Endothelial cell of umbilical vein (primary cell): Measurements from ENCODE around the gene MAGEA9B. TPM values are rescaled to one million over a fixed set of nuclear protein-coding genes. Genes with fewer than 3 reads are reported as not detected.
"Not testable (repeated sequence)": the region's sequence is repeated elsewhere in the genome, so short reads cannot be mapped to it uniquely, and the experiment has no call there.

Source experiments
- Bru-seq: library from RNA; stranded (reverse); fragments of 400-500 nt; gene quantifications from one replicate; lab custom pipeline; 2021; lab: Mats Ljungman, UMichigan
- BruChase-seq, 2 experiments: library from RNA; stranded (reverse); fragments of 400-500 nt; gene quantifications; one replicate each; lab custom pipeline; 2021; lab: Mats Ljungman, UMichigan
- BruUV-seq: library from RNA; stranded (reverse); fragments of 400-500 nt; replicated peaks from 2 replicates; lab custom pipeline; 2021; lab: Mats Ljungman, UMichigan
- CTCF ChIA-PET: fragments of 300-600, 350-600 bp; sonication (Branson Sonifier 250); formaldehyde crosslinking; loops from one replicate; lab custom pipeline; 2021; ENCODE audit warnings: antibody characterized with exemption, inconsistent platforms; lab: Charles Lee
- POLR2A ChIA-PET: fragments of 300-600, 350-600 bp; sonication (Branson Sonifier 250); formaldehyde crosslinking; loops from one replicate; lab custom pipeline; 2021; ENCODE audit warnings: antibody characterized with exemption, inconsistent platforms; lab: Charles Lee
- DNase-seq: peaks from one replicate; pipeline ENCODE4 v3.0.0-alpha.2; 2011; ENCODE audit warnings: low read depth, low spot score
- FAIRE-seq: peaks from 2 replicates; lab custom pipeline; 2011; peaks lifted over from hg19 to GRCh38; lab: Jason Lieb, UNC
- H2AFZ ChIP-seq: 2 replicates; pipeline ENCODE4 v1.6.0; 2012; ENCODE audit warnings: low read depth, low read length, control low read depth, inconsistent platforms
- H3K27ac ChIP-seq: 2 replicates; pipeline ENCODE4 v1.5.1; 2011; ENCODE audit warnings: low read depth, mild to moderate bottlenecking, control low read depth, low read length, moderate library complexity; ENCODE audit not compliant: insufficient read depth
- H3K27me3 ChIP-seq, 2 experiments: 2 replicates each; pipeline versions ENCODE4 v1.6.0 to v1.6.1; 2011; ENCODE audit warnings: low read length in 2 of 2, mixed read lengths in 1 of 2; ENCODE audit not compliant: control insufficient read depth in 2 of 2, insufficient read depth in 2 of 2
- H3K36me3 ChIP-seq, 2 experiments: 2 replicates in 1 of 2; 3 replicates in 1 of 2; pipeline ENCODE4 v1.5.1; 2011; ENCODE audit warnings: low read length in 2 of 2, mild to moderate bottlenecking in 1 of 2, moderate library complexity in 1 of 2; ENCODE audit not compliant: control insufficient read depth in 2 of 2, insufficient read depth in 2 of 2; ENCODE audit errors: extremely low read depth in 1 of 2
- H3K4me1 ChIP-seq: 3 replicates; pipeline ENCODE4 v1.5.1; 2011; ENCODE audit warnings: mild to moderate bottlenecking, low read length; ENCODE audit not compliant: control insufficient read depth, insufficient read depth; ENCODE audit errors: extremely low read depth
- H3K4me2 ChIP-seq: 2 replicates; pipeline ENCODE4 v1.6.1; 2011; ENCODE audit warnings: low read length, control low read depth, mixed read lengths; ENCODE audit not compliant: insufficient read depth
- H3K4me3 ChIP-seq, 3 experiments: fragments of 200-600 bp in 1 of 3; sonication (generic), shearing (Covaris generic) in 1 of 3; replicated peaks in 1 of 3; 2 replicates each; pipeline ENCODE4 v1.5.1; 2011 to 2016; ENCODE audit warnings: control low read depth in 3 of 3, low read length in 3 of 3, mild to moderate bottlenecking in 2 of 3, inconsistent platforms in 1 of 3, low read depth in 1 of 3, moderate library complexity in 1 of 3; ENCODE audit not compliant: insufficient read depth in 1 of 3
- H3K79me2 ChIP-seq: 2 replicates; pipeline ENCODE4 v1.6.0; 2012; ENCODE audit warnings: low read length, inconsistent platforms; ENCODE audit not compliant: control insufficient read depth, insufficient read depth
- H3K9ac ChIP-seq: replicated peaks from 2 replicates; pipeline ENCODE3; 2011; ENCODE audit warnings: low read length, control low read depth; ENCODE audit not compliant: insufficient read depth; ENCODE audit errors: extremely low read depth
- H3K9me1 ChIP-seq: replicated peaks from 3 replicates; pipeline ENCODE4 v1.6.0; 2011; ENCODE audit warnings: mild to moderate bottlenecking, low read length; ENCODE audit not compliant: control insufficient read depth, insufficient read depth; ENCODE audit errors: extremely low read depth
- H3K9me3 ChIP-seq: replicated peaks from 2 replicates; pipeline ENCODE4 v1.5.1; 2012; ENCODE audit warnings: low read length, inconsistent platforms; ENCODE audit not compliant: control insufficient read depth, insufficient read depth
- H4K20me1 ChIP-seq: replicated peaks from 2 replicates; pipeline ENCODE3; 2011; ENCODE audit warnings: mild to moderate bottlenecking, low read length; ENCODE audit not compliant: control insufficient read depth, insufficient read depth; ENCODE audit errors: extremely low read depth
- CTCF ChIP-seq, 2 donors: IDR thresholded peaks; 1 replicate in 1 of 2; 2 replicates in 1 of 2; pipeline ENCODE4 v1.5.1; 2011; ENCODE audit warnings: low read length in 2 of 2, mild to moderate bottlenecking in 2 of 2, moderate library complexity in 2 of 2, control low read depth in 1 of 2, inconsistent platforms in 1 of 2, low read depth in 1 of 2; ENCODE audit not compliant: insufficient read depth in 1 of 2; ENCODE audit errors: extremely low read depth in 1 of 2
- EZH2 ChIP-seq: IDR thresholded peaks from 2 replicates; pipeline ENCODE4 v1.6.1; 2012; ENCODE audit warnings: borderline replicate concordance, low read depth, mild to moderate bottlenecking, moderate library complexity, low read length, inconsistent platforms; ENCODE audit not compliant: severe bottlenecking
- GATA2 ChIP-seq: IDR thresholded peaks from 2 replicates; pipeline ENCODE4 v1.7.0; 2011; ENCODE audit warnings: low read depth, mild to moderate bottlenecking, moderate library complexity, mixed read lengths, low read length; ENCODE audit not compliant: insufficient read length, insufficient read depth
- JUN ChIP-seq: IDR thresholded peaks from 2 replicates; pipeline ENCODE4 v1.6.1; 2011; ENCODE audit warnings: borderline replicate concordance, low read depth; ENCODE audit not compliant: insufficient read length, insufficient read depth
- POLR2AphosphoS5 ChIP-seq: IDR thresholded peaks from 2 replicates; pipeline ENCODE4 v1.6.1; 2012; ENCODE audit warnings: low read depth, mild to moderate bottlenecking, control low read depth, low read length, moderate library complexity; ENCODE audit not compliant: insufficient read depth
- dilution Hi-C: fragments of 300-500 bp; cut with MboI; formaldehyde crosslinking; loops from one replicate; pipeline ENCODE4 v1.15.0; 2019; ENCODE audit warnings: low sequenced_read_pairs; ENCODE audit not compliant: extremely low pct_ligation_motif_present
- intact Hi-C: fragments of 100-400 bp; cut with micrococcal nuclease; formaldehyde crosslinking; loops from one replicate; pipeline ENCODE4 v1.10.0; 2022
- long read RNA-seq: library from polyadenylated mRNA; stranded (forward); transcript quantifications from one replicate; pipeline ENCODE4 v2.0.0, GENCODE V29; 2021
- polyA minus RNA-seq, 3 experiments: library from RNA; depleted of rRNA, polyadenylated mRNA; stranded (reverse); fragments of >200 nt; gene quantifications; 1 replicate in 1 of 3; 2 replicates in 2 of 3; pipeline ENCODE4 v1.2.3, GENCODE V29; 2011
- polyA plus RNA-seq, 4 experiments: library from polyadenylated mRNA; depleted of rRNA in 3 of 4; stranded (reverse) in 3 of 4; unstranded in 1 of 4; fragments of >200 nt; gene quantifications; 2 replicates each; pipeline versions ENCODE4 v1.2.1 to v1.2.3, GENCODE V29; 2011 to 2012; ENCODE audit warnings: missing spikeins in 1 of 4
- total RNA-seq: library from RNA; stranded (reverse); gene quantifications from 2 replicates; pipeline ENCODE4 v1.2.3, GENCODE V29; 2021

Gene MAGEA9B
- not detected in 2 replicates for total RNA-seq
- polyA plus RNA-seq = not detected in 2 replicates
- polyA plus RNA-seq (2011; cell fraction: cytosol; rRNA removed) = not detected in 2 replicates
- polyA plus RNA-seq (2011; cell fraction: nucleus; rRNA removed) = not detected in 2 replicates
- polyA plus RNA-seq (2012) = not detected in 2 replicates
- 0.30 TPM in 1 of 2 replicates, not detected in the other for polyA minus RNA-seq
- not detected for polyA minus RNA-seq (2011; cell fraction: cytosol; rRNA and poly(A)+ RNA removed)
- polyA minus RNA-seq (2011; cell fraction: nucleus; rRNA and poly(A)+ RNA removed) = not detected in 2 replicates
- Bru-seq, nascent RNA = not detected
- not detected for BruChase-seq, experiment 1, labeled RNA remaining after a 6-hour chase
- BruChase-seq, experiment 2, labeled RNA remaining after a 2-hour chase = not detected
- long read RNA-seq = 0 reads

- H3K27ac ChIP-seq, dilution Hi-C loops, H4K20me1 ChIP-seq, DNase-seq, H3K9me1 ChIP-seq, H3K4me2 ChIP-seq, BruUV-seq, H3K4me1 ChIP-seq, H3K79me2 ChIP-seq, H3K4me3 ChIP-seq, H2AFZ ChIP-seq, FAIRE-seq, H3K36me3 ChIP-seq, POLR2A ChIA-PET, intact Hi-C loops, H3K27me3 ChIP-seq, CTCF ChIA-PET, H3K9me3 ChIP-seq, H3K9ac ChIP-seq: not testable (repeated sequence)
These were observed at the start of gene MAGEA9B for GRCh38 chrX:149587359-149587758. TSS of gene MAGEA9B (minus strand) at chrX:149587459. CDS start at chrX:149583179, 4,280 bp downstream.

GRCh38 chrX:149633511-149633910 is 46.3 kb upstream of the MAGEA9B start:
- ChIA-PET POLR2A (no interaction called here), CTCF (no interaction called here)
- FAIRE-seq (no peak), DNase-seq (no peak)
- TF ChIP-seq GATA2 (no peak), JUN (no peak), POLR2AphosphoS5 (no peak), EZH2 (no peak), CTCF (IDR thresholded peaks at IDR 0.05; ENCODE audit: extremely low read depth in 1 of 2, insufficient read depth in 1 of 2, low read depth in 1 of 2, low read length in 2 of 2) (no peak)
- no peak overlapping the region for H3K9ac ChIP-seq
- intact Hi-C loops = no loop called here
- no peaks in the 10 kb centered on the region for H3K36me3 ChIP-seq
- no peaks in the 10 kb centered on the region for H4K20me1 ChIP-seq
- no peak overlapping the region for H2AFZ ChIP-seq
- no peaks in the 10 kb centered on the region for H3K9me3 ChIP-seq
- dilution Hi-C loops = no loop called here
- BruUV-seq = no TSS peak
- H3K4me3 ChIP-seq = no peak overlapping the region
- no peak overlapping the region for H3K27ac ChIP-seq
- no peaks in the 10 kb centered on the region for H3K4me1 ChIP-seq
- no peaks in the 10 kb centered on the region for H3K9me1 ChIP-seq
- H3K4me2 ChIP-seq = no peak overlapping the region
- H3K79me2 ChIP-seq = peaks cover 4% of the 10 kb centered on the region
- H3K27me3 ChIP-seq = peaks cover 6 to 7% of the 10 kb centered on the region in 2 experiments
